ENCODE results near the gene FBLN1.

Gene FBLN1

DNA sequence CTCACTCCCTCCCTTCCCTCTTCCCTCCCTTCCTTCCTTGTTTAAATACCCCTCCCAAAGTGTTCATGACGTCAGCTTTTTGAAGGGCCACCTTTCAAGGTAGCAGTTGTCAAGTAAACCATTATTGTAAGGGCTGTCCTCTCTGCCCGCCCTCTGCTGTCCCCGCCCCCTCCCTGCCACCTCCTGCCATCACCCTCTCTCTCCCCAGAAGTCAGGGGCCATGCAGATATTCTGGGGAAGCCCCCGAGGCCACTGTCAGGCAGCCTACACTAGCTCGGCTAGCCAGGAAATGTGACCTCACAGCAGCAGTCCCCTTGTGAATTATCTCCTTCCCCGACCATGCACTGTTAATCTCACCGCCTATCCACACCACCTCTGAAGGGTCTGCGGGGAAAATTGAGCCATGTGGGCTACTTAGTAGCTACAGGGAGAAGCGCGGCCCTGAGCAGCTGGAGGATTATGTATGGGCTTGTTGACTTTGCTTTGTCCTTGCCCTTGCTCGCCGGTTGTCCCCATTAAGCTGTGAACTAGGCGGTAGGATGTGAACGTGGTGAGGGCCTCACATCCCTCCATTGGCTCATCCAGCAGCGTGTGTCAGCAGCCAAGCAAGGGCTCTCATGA is 126.9 kb downstream of the FBLN1 start:
- H3K9ac ChIP-seq (ENCODE audit: low read depth in 1 of 2, low read length in 2 of 2): no peak overlapping the region
- peaks cover 8 to 10% of the 10 kb centered on the region in 2 donors for H3K27me3 ChIP-seq (ENCODE audit: control insufficient read depth in 2 of 2, insufficient read depth in 2 of 2, low read length in 2 of 2)
- H3K4me3 ChIP-seq (ENCODE audit: low read length in 2 of 2): no peak overlapping the region
- H3K27ac ChIP-seq (ENCODE audit: low read depth in 2 of 2, low read length in 2 of 2): no peak overlapping the region
- no peaks in the 10 kb centered on the region for H3K4me1 ChIP-seq (ENCODE audit: control insufficient read depth in 2 of 2, insufficient read depth in 2 of 2, low read length in 2 of 2)
- no peaks in the 10 kb centered on the region for H3K36me3 ChIP-seq (ENCODE audit: control insufficient read depth in 2 of 2, insufficient read depth in 2 of 2, low read length in 2 of 2)
- H3K9me3 ChIP-seq (ENCODE audit: control insufficient read depth in 2 of 2, low read length in 2 of 2): no peaks in the 10 kb centered on the region

DNA sequence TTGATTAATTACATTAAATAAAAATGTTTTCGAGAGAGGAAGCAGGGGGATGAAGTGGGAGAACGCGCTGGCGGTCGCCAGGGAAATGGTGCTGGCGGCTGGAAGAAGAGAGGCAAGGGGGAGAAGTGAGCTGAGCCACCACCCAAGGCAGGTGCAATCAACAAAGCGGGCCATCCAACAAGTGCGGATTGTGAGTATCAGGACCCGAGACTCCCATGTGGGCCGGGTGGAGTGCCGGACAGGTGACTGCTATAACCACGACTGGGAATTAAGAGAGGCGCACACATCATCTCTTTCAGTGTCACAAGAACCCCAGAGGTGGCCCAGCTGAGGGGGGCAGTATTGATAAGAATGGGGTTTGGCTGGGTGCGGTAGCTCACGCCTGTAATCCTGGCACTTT is 127.8 kb downstream of the FBLN1 start:
- peaks cover 8 to 10% of the 10 kb centered on the region in 2 donors for H3K27me3 ChIP-seq (ENCODE audit: control insufficient read depth in 2 of 2, insufficient read depth in 2 of 2, low read length in 2 of 2)
- H3K4me3 ChIP-seq (ENCODE audit: low read length in 2 of 2): no peak overlapping the region
- no peaks in the 10 kb centered on the region for H3K36me3 ChIP-seq (ENCODE audit: control insufficient read depth in 2 of 2, insufficient read depth in 2 of 2, low read length in 2 of 2)
- H3K4me1 ChIP-seq (ENCODE audit: control insufficient read depth in 2 of 2, insufficient read depth in 2 of 2, low read length in 2 of 2): no peaks in the 10 kb centered on the region
- no peaks in the 10 kb centered on the region for H3K9me3 ChIP-seq (ENCODE audit: control insufficient read depth in 2 of 2, low read length in 2 of 2)
- no peak overlapping the region for H3K27ac ChIP-seq (ENCODE audit: low read depth in 2 of 2, low read length in 2 of 2)
- H3K9ac ChIP-seq (ENCODE audit: low read depth in 1 of 2, low read length in 2 of 2): no peak overlapping the region

DNA sequence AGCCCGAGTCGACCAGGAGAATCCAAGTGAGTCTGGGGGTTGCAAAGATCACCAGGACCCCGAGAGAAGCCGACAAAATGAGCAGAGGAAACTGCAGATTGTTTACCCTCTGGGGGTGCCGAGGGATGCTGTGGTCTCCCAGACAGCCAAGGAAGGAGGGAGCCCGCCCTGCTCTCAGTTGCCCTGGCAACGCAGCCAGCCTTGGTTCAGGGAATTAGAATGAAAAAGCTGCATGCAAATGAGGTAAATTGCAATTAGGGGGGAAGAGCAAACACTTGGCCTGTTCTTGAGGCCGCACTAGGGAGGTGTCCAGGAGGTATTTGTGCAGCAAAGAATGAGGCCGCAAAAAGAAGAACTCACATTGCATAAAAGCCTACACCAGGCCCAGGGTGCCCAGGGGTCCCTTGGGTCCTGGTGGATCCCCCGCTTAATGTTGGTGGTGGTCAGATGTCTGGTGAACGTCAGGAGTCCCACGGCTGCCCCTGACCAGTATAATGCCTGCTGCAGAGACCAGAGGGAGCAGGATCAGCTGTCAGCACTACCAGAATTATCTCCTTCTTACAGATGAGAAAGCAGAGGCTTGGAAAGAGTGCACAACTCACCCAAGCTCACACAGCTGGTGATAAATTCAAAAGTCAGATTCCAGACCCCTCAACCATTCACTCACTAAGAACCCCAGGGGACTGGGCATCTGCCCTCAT is 128.6 kb downstream of the FBLN1 start:
- Histone ChIP-seq H3K36me3 (ENCODE audit: control insufficient read depth in 2 of 2, insufficient read depth in 2 of 2, low read length in 2 of 2) (no peaks in the 10 kb centered on the region), H3K27ac (ENCODE audit: low read depth in 2 of 2, low read length in 2 of 2) (no peak overlapping the region), H3K4me1 (ENCODE audit: control insufficient read depth in 2 of 2, insufficient read depth in 2 of 2, low read length in 2 of 2) (no peaks in the 10 kb centered on the region), H3K9me3 (ENCODE audit: control insufficient read depth in 2 of 2, low read length in 2 of 2) (no peaks in the 10 kb centered on the region), H3K27me3 (ENCODE audit: control insufficient read depth in 2 of 2, insufficient read depth in 2 of 2, low read length in 2 of 2) (peaks cover 8 to 10% of the 10 kb centered on the region in 2 donors), H3K9ac (ENCODE audit: low read depth in 1 of 2, low read length in 2 of 2) (no peak overlapping the region), H3K4me3 (ENCODE audit: low read length in 2 of 2) (no peak overlapping the region)

DNA sequence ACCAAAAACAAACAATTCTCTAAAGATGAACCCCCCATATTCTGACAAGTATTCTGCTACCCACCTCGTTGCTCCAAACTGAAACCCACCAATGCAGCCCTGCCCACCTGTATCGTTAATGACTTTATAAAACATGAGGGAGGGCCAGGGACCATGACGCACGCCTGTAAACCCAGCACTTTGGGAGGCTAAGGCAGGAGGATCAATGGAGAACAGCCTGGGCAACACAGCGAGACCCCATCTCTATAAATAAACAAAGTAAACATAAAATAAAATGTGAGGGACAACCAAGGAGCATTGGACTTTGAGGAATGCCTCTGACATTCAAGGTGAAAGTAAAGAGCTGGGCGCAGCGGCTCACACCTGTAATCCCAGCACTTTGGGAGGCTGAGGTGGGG is 129.2 kb downstream of the FBLN1 start:
- Histone ChIP-seq H3K36me3 (ENCODE audit: control insufficient read depth in 2 of 2, insufficient read depth in 2 of 2, low read length in 2 of 2) (no peaks in the 10 kb centered on the region), H3K27me3 (ENCODE audit: control insufficient read depth in 2 of 2, insufficient read depth in 2 of 2, low read length in 2 of 2) (peaks cover 8 to 10% of the 10 kb centered on the region in 2 donors), H3K27ac (ENCODE audit: low read depth in 2 of 2, low read length in 2 of 2) (no peak overlapping the region), H3K9me3 (ENCODE audit: control insufficient read depth in 2 of 2, low read length in 2 of 2) (no peaks in the 10 kb centered on the region), H3K9ac (ENCODE audit: low read depth in 1 of 2, low read length in 2 of 2) (no peak overlapping the region), H3K4me3 (ENCODE audit: low read length in 2 of 2) (no peak overlapping the region), H3K4me1 (ENCODE audit: control insufficient read depth in 2 of 2, insufficient read depth in 2 of 2, low read length in 2 of 2) (no peaks in the 10 kb centered on the region)

DNA sequence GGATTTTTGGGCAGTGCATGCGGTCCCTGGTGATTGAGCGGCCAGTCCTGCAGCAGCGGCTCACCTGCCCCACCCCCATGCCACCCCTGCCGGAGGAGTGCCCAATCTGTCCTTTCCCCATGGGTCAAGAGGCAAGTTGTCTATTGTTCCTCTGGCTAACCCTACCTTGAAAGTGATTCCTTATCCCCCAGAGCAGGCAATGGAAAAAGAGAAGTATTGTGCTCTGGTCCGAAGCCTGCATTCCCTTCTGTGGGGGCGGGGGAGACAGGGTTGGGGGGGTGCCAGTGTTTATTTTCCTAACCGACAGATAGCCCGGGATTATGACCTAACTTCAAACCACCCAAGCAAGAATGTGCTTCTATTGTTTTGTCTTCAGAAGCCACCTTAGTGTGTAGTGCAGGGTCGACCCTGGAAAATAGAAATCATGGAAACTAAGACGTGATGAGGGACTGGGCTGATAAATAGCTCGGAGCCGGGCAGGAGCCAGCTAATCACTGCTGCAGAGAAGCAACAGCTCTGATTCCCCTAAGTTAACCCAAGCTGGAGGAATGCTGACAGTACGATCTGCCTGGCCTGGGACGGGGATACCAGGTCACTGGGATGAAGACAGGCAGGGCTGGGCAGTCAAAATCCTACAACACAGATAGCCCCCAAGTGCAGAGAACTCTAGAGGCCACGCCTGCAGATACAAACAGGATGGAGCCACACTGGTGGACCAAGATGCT is 130.3 kb downstream of the FBLN1 start:
- Histone ChIP-seq H3K27ac (ENCODE audit: low read depth in 2 of 2, low read length in 2 of 2) (no peak overlapping the region), H3K9ac (ENCODE audit: low read depth in 1 of 2, low read length in 2 of 2) (no peak overlapping the region), H3K9me3 (ENCODE audit: control insufficient read depth in 2 of 2, low read length in 2 of 2) (no peaks in the 10 kb centered on the region), H3K4me3 (ENCODE audit: low read length in 2 of 2) (no peak overlapping the region), H3K27me3 (ENCODE audit: control insufficient read depth in 2 of 2, insufficient read depth in 2 of 2, low read length in 2 of 2) (peaks cover 8 to 10% of the 10 kb centered on the region in 2 donors), H3K4me1 (ENCODE audit: control insufficient read depth in 2 of 2, insufficient read depth in 2 of 2, low read length in 2 of 2) (no peaks in the 10 kb centered on the region), H3K36me3 (ENCODE audit: control insufficient read depth in 2 of 2, insufficient read depth in 2 of 2, low read length in 2 of 2) (no peaks in the 10 kb centered on the region)

DNA sequence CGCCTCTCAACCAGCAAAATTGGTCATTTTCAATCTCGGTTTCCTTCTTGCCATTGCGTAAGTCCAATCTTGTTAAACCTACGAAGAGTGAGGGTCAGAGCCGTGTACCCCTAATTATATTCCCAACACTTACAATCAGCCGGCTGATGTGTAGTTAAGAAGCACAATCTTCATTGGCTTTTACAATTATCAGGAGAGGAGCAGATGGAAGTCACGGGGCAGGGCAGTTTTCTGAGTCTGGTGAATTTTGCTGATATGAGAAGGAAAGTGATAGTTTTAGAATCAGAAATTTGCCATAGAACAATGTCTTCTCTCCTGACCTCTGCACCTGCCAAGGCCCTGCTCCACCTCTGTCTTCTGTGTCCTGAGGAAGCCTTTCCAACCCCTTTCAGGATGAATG is 134.0 kb downstream of the FBLN1 start:
- Histone ChIP-seq H3K4me3 (ENCODE audit: low read length in 2 of 2) (no peak overlapping the region), H3K27me3 (ENCODE audit: control insufficient read depth in 2 of 2, insufficient read depth in 2 of 2, low read length in 2 of 2) (peaks cover 4 to 12% of the 10 kb centered on the region in 2 donors), H3K9ac (ENCODE audit: low read depth in 1 of 2, low read length in 2 of 2) (no peak overlapping the region), H3K27ac (ENCODE audit: low read depth in 2 of 2, low read length in 2 of 2) (no peak overlapping the region), H3K4me1 (ENCODE audit: control insufficient read depth in 2 of 2, insufficient read depth in 2 of 2, low read length in 2 of 2) (peaks cover 6% of the 10 kb centered on the region in 2 donors), H3K9me3 (ENCODE audit: control insufficient read depth in 2 of 2, low read length in 2 of 2) (no peaks in the 10 kb centered on the region), H3K36me3 (ENCODE audit: control insufficient read depth in 2 of 2, insufficient read depth in 2 of 2, low read length in 2 of 2) (no peaks in the 10 kb centered on the region)

DNA sequence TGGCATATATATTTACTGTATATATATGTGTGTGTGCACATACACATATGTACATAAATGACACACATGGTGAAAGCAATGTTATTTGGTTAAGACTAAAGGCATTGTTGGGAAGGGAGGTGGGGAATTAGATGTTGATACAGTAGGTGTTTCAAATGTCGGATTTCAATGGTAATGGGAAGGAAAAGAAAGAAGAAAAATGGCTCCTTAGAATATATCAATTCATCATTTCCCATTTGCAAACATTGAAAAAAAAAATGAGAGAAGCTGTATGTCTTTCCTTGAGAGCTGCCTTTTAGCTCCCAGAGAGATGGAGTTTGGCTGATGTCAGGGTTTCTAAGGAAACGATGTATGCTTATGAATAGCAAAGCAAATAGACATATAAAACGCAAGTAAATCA is 135.5 kb downstream of the FBLN1 start:
- H3K9me3 ChIP-seq (ENCODE audit: control insufficient read depth in 2 of 2, low read length in 2 of 2): no peaks in the 10 kb centered on the region
- H3K36me3 ChIP-seq (ENCODE audit: control insufficient read depth in 2 of 2, insufficient read depth in 2 of 2, low read length in 2 of 2): no peaks in the 10 kb centered on the region
- H3K4me1 ChIP-seq (ENCODE audit: control insufficient read depth in 2 of 2, insufficient read depth in 2 of 2, low read length in 2 of 2): peaks cover 6% of the 10 kb centered on the region in 2 donors
- H3K27me3 ChIP-seq (ENCODE audit: control insufficient read depth in 2 of 2, insufficient read depth in 2 of 2, low read length in 2 of 2): peaks cover 0 to 6% of the 10 kb centered on the region in 2 donors
- no peak overlapping the region for H3K27ac ChIP-seq (ENCODE audit: low read depth in 2 of 2, low read length in 2 of 2)
- H3K4me3 ChIP-seq (ENCODE audit: low read length in 2 of 2): no peak overlapping the region
- H3K9ac ChIP-seq (ENCODE audit: low read depth in 1 of 2, low read length in 2 of 2): no peak overlapping the region

DNA sequence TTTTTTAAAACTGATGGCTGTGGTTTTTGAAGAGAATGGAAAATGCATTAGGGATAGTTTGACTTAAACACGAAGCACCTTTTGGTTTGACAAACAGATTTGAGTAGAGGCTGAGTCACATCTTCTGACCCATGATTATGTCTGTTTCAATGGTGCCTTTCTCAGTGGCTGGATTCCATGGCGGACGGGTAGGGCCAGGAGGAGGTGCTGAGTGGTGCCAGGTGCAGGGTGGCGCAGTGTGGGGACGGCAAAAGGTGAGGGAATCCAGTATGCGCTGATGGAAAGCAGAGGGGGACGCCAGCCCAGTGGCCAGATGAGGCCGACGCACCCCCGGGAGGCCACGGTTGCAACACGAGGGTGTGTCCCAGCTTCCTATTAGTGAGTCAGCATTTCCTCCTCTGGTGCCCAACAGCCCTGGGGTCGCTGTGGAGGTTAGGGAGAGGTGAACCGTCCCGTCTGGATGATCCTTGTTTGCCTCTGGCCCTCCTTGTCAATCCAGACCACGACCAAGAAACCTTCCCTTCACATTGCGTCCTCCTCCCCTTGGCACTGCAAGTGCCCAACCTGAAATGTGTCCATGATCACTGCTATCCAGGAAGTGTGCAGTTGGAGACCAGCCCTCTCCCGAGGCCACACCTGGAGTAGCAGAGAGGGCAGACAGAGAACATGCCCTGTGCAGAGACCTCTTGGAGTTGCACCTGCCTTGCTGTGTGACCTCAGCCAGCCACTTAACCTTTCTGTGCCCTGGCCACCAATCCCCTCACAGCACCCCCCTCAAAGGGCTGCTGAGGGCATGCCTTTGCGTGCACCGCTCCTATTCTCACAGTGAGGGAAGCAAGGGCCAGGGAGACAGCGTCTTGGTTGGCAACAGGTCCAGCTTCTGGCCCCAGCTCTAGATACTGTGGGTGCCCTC is 136.4 kb downstream of the FBLN1 start:
- peaks cover 0 to 6% of the 10 kb centered on the region in 2 donors for H3K27me3 ChIP-seq (ENCODE audit: control insufficient read depth in 2 of 2, insufficient read depth in 2 of 2, low read length in 2 of 2)
- no peak overlapping the region for H3K4me3 ChIP-seq (ENCODE audit: low read length in 2 of 2)
- no peaks in the 10 kb centered on the region for H3K36me3 ChIP-seq (ENCODE audit: control insufficient read depth in 2 of 2, insufficient read depth in 2 of 2, low read length in 2 of 2)
- H3K9ac ChIP-seq (ENCODE audit: low read depth in 1 of 2, low read length in 2 of 2): no peak overlapping the region
- peaks cover 6% of the 10 kb centered on the region in 2 donors for H3K4me1 ChIP-seq (ENCODE audit: control insufficient read depth in 2 of 2, insufficient read depth in 2 of 2, low read length in 2 of 2)
- no peaks in the 10 kb centered on the region for H3K9me3 ChIP-seq (ENCODE audit: control insufficient read depth in 2 of 2, low read length in 2 of 2)
- H3K27ac ChIP-seq (ENCODE audit: low read depth in 2 of 2, low read length in 2 of 2): no peak overlapping the region

DNA sequence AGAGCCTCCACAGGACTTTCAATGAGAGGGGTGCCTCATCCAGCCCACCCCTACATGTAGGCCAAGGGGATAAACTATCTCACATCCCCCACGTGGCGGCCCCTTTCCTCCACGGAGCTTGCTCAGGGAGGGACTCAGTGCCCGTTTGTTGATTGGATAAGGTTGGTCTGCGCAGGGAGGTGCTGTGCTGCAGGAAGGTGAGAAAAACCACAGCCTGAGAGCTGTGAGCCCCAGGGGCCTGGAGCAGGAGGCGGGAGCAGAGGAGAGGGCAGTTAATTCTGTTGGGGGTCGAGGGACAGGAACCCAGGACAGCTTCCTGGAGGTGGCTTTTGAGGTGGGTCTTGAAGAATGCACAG is 137.0 kb downstream of the FBLN1 start:
- peaks cover 0 to 3% of the 10 kb centered on the region in 2 donors for H3K27me3 ChIP-seq (ENCODE audit: control insufficient read depth in 2 of 2, insufficient read depth in 2 of 2, low read length in 2 of 2)
- no peak overlapping the region for H3K4me3 ChIP-seq (ENCODE audit: low read length in 2 of 2)
- no peak overlapping the region for H3K9ac ChIP-seq (ENCODE audit: low read depth in 1 of 2, low read length in 2 of 2)
- no peaks in the 10 kb centered on the region for H3K36me3 ChIP-seq (ENCODE audit: control insufficient read depth in 2 of 2, insufficient read depth in 2 of 2, low read length in 2 of 2)
- H3K4me1 ChIP-seq (ENCODE audit: control insufficient read depth in 2 of 2, insufficient read depth in 2 of 2, low read length in 2 of 2): peaks cover 6% of the 10 kb centered on the region in 2 donors
- H3K9me3 ChIP-seq (ENCODE audit: control insufficient read depth in 2 of 2, low read length in 2 of 2): no peaks in the 10 kb centered on the region
- H3K27ac ChIP-seq (ENCODE audit: low read depth in 2 of 2, low read length in 2 of 2): no peak overlapping the region

Data from mucosa of rectum (tissue), 2 donors.